MG63 (cell line): ENCODE results near the gene S100A10. TPM values are rescaled to one million over a fixed set of nuclear protein-coding genes. Genes with fewer than 3 reads are reported as not detected.
A peak's percentile ranks its signal among the peaks of the same experiment; 100 is the strongest.

ENCODE experiments used
- DNase-seq: peaks from one replicate; pipeline ENCODE4 v3.0.0-alpha.2; 2020
- H3K27me3 ChIP-seq: fragments of 250-450 bp; sonication (Bioruptor Pico); 2 replicates; pipeline ENCODE4 v1.5.1; 2020; ENCODE audit warnings: mild to moderate bottlenecking, moderate library complexity
- H3K36me3 ChIP-seq: fragments of 250-450 bp; sonication (Bioruptor Pico); 2 replicates; pipeline ENCODE4 v1.5.1; 2020; ENCODE audit warnings: mild to moderate bottlenecking, moderate library complexity
- H3K4me3 ChIP-seq: fragments of 250-450 bp; sonication (Bioruptor Pico); 2 replicates; pipeline ENCODE4 v1.5.1; 2020; ENCODE audit warnings: mild to moderate bottlenecking, moderate library complexity
- H3K9me3 ChIP-seq: fragments of 250-450 bp; sonication (Bioruptor Pico); 2 replicates; pipeline ENCODE4 v1.5.1; 2020; ENCODE audit warnings: mild to moderate bottlenecking, moderate library complexity
- total RNA-seq: library from RNA; depleted of rRNA; stranded (reverse); fragments of >200 nt; shearing (Covaris generic); gene quantifications from 2 replicates; pipeline ENCODE4 v1.2.3, GENCODE V29; 2014; ENCODE audit warnings: low replicate concordance

S100A10 gene
- total RNA-seq, 1 experiment from 2014 or later = 271 TPM

DNA sequence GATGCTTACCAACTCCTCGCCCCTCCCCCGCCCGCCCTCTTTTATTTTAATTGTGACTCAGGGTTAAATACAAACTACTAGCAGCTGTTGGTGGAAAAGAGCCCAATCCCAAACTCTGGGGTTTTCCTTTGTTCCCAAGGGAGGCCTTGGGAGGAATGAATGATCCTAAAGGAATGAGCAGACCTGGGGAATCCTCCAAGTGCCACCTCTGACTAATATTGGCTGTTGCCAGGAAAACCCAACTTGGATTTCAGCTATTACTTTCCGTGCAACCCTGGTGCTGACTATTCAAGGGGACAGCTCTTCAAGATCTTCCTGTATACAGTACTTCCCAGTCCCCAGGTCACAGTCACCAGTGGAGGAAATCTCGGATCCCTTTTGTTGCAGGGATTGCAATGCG lies 1.3 kb upstream of the S100A10 start:
- peak; percentile 90 for DNase-seq
- Histone ChIP-seq H3K4me3 (no peak overlapping the region), H3K9me3 (peaks cover 8% of the 10 kb centered on the region), H3K36me3 (peaks cover 18% of the 10 kb centered on the region), H3K27me3 (no peaks in the 10 kb centered on the region)

DNA sequence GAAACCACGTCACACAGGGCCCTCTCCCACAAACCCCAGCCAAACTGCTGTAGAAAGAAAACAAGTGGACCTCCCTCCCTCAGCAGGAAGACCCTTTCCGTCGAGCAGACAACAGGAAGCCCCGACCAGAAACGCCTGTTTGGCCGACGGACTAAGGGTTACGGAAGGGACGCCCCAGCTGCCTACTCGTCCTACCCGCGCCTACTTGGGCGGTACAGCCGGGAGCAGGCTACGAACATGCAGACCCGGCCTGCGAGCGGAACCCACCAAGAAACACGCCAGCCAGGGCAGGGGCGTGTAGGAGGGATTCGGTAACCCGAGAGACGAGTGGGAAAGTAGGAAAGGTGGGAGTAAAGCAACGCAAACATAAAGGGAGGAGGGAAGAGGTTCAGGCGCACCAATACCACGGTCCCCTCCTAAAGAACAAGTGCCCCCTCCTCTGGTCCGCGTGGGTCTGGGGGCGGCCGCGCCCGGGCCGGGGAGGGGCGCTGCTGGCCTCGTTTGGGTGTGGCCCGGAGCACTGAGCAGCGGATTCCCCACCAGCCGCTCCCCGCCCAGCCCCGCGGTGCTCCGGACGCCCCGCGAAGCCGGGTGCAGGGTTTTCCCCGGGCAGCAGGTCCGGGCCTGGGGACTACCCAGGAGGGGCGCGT lies 450 bp downstream of the S100A10 start:
- Histone ChIP-seq H3K27me3 (no peaks in the 10 kb centered on the region), H3K36me3 (peaks cover 20% of the 10 kb centered on the region), H3K9me3 (peaks cover 3% of the 10 kb centered on the region; the same call in 1 of the 2 replicates), H3K4me3 (peak overlapping the region; percentile 83)
- peak; percentile 54 for DNase-seq

DNA sequence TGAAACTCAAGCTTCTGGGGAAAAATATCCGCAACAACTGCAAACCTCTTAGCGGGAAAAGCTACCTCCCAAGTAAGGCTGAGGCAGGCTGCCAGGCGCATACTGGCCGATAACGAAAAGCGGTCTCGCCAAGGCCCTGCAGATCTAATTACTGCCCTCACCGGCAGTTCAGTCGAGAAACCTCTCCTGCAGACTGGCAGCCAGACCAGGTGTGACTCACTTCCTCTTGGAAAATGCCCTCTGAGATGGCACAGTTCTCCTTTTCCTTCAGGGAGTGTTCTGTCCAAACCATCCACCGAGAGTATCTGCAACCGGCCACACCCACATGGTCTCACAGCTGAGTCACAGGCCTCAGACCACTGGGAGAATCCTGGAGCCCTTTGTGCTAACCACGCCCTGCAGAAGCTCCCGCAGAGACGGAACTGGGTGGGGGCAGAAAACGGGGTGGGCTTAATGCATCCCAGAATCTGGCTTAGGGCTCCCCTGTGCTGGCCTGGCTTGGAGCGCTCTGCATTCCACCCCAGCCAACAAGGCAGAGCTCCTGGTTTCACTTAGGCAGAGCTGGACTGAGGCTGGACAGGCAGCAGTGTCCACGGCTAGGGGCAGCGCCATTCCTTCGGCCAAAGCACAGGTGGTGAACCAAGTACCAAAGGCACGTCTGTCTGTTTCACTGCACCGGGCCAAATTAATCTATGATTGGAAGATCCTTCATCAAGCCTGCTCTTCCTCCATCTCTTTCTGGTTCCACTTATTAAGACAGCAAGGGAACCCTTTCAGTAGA lies 1.2 kb downstream of the S100A10 start:
- H3K4me3 ChIP-seq = peak overlapping the region; percentile 83
- DNase-seq = peak; percentile 100
- H3K36me3 ChIP-seq = peaks cover 26% of the 10 kb centered on the region
- no peaks in the 10 kb centered on the region for H3K27me3 ChIP-seq
- H3K9me3 ChIP-seq = no peaks in the 10 kb centered on the region

DNA sequence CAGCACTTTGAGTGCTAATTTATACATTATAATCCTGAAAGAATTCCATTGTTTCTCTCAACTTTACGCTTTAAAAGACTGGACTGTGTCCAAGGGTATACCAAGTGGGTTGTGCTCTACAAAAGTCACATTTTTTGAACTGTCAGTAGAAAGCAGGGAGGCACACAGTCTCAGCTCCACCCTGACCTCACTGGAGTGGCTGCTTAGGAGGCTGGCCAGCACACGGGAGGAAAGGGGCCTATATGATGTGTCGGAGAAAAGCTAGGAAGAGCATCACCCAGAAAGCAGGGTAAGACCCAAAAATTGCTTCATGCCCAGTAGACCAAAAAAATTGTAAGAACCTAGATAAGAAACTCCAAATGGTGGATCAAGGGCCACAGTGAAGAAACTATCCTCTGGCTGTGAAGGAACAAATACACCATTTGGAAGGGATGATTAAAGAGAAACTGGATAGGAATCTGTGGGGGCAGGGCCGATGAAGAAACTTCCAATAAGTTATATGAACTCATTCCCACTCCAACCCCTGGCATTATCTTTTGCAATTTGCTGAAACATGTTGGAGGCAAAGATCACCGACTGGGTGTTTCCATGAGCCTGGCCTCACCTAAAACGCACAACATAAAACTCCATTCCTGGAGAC lies 1.9 kb downstream of the S100A10 start:
- Histone ChIP-seq H3K4me3 (peak overlapping the region; percentile 83), H3K9me3 (no peaks in the 10 kb centered on the region), H3K27me3 (no peaks in the 10 kb centered on the region), H3K36me3 (peaks cover 29% of the 10 kb centered on the region)
- no peak for DNase-seq

DNA sequence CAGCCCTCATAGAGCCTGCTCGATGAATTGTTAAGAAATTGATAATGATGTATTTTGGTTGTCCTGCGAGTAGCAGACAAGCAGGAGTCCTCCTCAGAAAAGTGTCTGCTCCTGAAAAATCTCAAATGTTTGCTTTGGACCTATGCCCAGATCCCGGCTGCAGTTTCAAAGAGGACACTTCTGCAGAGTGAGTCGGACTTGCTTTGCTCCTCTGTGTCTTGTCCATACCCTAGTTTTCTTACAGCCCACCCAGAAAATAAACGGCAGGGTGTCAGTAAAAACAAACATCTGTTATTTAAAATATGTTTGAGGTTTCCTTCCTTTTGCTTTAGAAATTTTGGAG lies 2.8 kb downstream of the S100A10 start:
- Histone ChIP-seq H3K36me3 (peaks cover 39% of the 10 kb centered on the region), H3K4me3 (peak overlapping the region; percentile 83), H3K27me3 (no peaks in the 10 kb centered on the region), H3K9me3 (no peaks in the 10 kb centered on the region)
- peak; percentile 65 for DNase-seq

DNA sequence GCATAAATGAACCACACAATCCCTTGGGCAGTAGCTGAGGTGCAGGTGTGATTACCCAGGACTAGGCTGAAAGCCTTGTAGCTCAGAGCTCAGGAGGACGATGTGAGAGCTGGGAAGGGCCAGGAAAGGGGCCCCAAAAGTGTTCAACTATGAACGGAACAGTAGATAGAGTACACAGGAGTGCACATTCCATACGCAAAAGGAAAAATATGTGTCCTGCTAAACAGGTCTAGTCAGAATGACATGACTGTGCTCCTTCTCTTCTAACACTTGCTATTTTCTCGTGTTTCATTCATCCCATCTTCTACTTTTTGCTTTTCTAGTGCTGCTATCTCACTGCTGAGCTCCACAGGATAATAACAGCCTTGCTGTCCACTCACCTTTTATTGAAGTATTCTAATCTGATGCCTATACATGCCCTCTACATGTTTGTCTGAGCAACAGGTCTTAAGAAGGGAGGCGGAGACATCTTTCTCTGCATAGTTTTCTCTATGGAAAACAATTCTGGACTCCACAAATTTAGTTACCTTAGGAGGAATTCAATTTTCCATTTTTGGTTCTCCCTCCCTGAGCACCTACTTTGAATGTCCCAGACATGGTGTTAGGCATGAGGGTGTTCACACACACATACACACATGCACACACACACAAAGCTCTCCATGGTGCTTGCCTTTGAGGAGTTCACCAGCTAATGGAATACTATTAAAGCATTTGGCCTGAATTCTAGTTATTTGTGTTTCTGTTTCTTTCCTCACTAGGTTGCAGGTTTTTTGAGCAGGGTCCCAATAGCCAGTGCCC lies 3.4 kb downstream of the S100A10 start:
- peak overlapping the region; percentile 83; the same call in 1 of the 2 replicates for H3K4me3 ChIP-seq
- no peaks in the 10 kb centered on the region for H3K27me3 ChIP-seq
- peaks cover 44% of the 10 kb centered on the region for H3K36me3 ChIP-seq
- no peak for DNase-seq
- no peaks in the 10 kb centered on the region for H3K9me3 ChIP-seq

DNA sequence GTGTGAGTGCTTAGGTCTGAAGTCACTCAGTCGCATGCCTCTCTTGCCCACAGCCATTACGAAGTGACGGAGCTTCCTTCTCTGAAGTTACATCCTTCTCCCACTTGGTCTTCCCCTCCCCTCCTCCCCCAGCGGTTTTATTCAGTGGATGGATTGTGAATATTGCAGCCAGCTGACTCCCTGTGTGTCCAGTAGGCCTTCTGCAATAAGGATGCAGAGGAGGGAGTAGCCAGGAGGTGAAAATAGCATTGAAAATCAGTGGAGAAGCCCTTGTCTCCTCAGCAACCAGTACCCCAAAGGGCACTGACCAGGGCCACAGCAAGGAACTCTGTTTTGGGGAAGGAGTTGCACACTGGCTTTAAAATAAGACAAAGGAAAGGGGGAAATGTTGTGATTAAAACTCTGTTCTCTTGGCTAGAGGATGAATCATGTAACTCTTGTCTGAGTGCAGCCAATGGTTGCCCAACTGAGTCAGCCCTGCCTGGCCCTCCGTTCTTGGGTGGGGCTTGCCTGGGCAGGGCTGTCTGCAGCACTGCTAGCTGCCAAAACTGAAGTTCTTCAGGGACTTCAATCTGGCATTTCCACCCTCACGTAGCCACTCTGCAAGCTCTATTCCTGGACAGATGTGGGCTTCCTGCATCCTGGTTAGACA lies 4.3 kb downstream of the S100A10 start:
- H3K27me3 ChIP-seq = no peaks in the 10 kb centered on the region
- peak overlapping the region; percentile 3; the same call in 1 of the 2 replicates for H3K4me3 ChIP-seq
- H3K9me3 ChIP-seq = no peaks in the 10 kb centered on the region
- H3K36me3 ChIP-seq = peaks cover 54% of the 10 kb centered on the region
- DNase-seq = peak; percentile 99

DNA sequence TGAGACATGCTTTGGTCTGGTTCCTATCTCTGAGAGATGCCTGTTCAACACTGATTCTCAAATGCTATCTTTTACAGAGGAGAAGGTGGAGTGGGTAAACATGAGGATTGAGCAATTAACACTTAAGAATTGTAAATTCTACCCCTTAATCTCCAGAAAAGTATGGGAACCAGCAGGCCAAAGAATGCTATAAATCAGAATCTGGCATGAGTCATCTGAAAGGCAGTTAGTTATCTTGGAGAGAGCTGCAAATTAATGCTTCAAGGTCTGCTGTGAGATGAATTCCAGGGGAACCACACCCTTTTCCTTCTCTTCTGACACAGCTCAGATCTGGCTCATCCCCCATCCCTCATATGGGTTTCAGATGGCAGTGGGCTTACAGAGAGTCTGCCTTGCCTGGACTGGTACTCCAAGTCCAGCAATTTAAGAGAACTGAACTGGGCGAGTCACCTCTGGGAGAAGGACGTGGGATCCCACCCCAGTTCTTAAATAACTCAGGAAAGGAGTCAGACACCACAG lies 5.2 kb downstream of the S100A10 start:
- Histone ChIP-seq H3K27me3 (no peaks in the 10 kb centered on the region), H3K4me3 (no peak overlapping the region; the same call in 1 of the 2 replicates), H3K36me3 (peaks cover 62% of the 10 kb centered on the region), H3K9me3 (no peaks in the 10 kb centered on the region)
- peak; percentile 80 for DNase-seq

DNA sequence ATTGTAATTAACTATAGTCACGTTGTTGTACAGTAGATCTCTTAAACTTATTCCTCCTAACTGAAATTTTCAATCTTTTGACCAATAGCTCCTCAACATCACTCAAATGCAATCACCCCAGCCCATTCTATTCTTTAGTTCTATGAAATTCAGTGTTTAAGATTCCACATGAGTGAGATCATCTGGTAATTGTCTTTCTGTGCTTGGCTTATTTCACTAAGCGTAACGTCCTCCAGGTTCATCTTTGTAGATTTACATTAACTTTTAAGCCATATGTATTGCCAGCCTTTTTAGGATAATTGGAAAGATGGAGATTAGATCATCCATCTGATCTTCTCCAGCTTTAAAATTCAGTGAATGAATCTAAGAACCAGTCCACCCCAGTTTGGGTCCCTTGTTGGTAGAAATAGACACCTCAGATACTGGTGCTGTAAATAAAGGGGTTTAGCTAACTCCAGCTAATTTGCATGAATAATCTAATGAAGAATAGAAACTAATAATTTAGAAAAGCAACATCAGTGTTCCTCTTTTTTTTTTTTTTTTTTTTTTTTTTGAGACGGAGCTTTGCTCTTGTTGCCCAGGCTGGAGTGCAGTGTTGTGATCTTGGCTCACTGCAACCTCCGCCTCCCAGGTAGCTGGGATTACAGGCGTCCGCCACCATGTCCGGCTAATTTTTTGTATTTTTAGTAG lies 7.0 kb downstream of the S100A10 start:
- H3K27me3 ChIP-seq = no peaks in the 10 kb centered on the region
- peaks cover 75% of the 10 kb centered on the region for H3K36me3 ChIP-seq
- H3K4me3 ChIP-seq = no peak overlapping the region
- no peak for DNase-seq
- no peaks in the 10 kb centered on the region for H3K9me3 ChIP-seq

DNA sequence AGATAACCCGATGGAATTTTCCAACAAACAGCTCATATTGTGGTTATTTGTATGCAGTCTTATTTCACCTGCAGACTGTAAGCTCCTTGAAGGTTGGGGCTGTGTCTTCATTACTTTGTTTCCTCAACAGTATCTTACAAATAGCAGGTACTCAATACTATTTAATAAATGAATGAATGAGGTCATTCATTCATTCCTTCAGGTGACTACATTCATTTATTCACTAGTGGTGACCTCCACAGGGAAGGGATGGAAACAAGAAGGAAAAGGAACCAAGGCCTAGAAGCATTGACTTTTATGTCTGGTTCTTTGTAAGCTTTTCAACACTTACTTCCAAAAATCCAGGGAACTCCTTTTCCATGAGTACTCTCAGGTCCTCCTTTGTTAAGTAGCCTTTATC lies 7.9 kb downstream of the S100A10 start:
- H3K4me3 ChIP-seq = no peak overlapping the region
- H3K36me3 ChIP-seq = peaks cover 77% of the 10 kb centered on the region
- H3K9me3 ChIP-seq = no peaks in the 10 kb centered on the region
- DNase-seq = no peak
- no peaks in the 10 kb centered on the region for H3K27me3 ChIP-seq

DNA sequence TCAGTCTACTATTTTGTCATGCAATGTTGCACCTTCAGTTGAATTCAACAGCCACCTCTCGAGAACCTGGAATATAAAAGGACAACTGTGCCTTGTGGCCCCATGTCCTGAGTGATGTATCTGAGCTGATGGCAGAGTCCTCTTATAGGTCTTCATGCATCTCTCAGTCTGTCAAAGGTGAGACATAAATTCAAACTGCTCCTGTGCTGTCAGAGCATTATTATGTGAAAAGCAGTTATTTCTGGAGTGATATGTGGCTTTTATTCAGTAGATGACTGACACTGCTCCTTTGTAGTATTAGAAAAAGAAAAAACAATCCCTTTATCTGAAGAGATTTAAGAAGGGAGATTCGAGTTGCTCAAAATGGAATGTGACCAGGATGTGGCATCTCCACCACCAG lies 8.4 kb downstream of the S100A10 start:
- DNase-seq = no peak
- no peaks in the 10 kb centered on the region for H3K9me3 ChIP-seq
- no peaks in the 10 kb centered on the region for H3K27me3 ChIP-seq
- no peak overlapping the region for H3K4me3 ChIP-seq
- H3K36me3 ChIP-seq = peaks cover 75% of the 10 kb centered on the region

DNA sequence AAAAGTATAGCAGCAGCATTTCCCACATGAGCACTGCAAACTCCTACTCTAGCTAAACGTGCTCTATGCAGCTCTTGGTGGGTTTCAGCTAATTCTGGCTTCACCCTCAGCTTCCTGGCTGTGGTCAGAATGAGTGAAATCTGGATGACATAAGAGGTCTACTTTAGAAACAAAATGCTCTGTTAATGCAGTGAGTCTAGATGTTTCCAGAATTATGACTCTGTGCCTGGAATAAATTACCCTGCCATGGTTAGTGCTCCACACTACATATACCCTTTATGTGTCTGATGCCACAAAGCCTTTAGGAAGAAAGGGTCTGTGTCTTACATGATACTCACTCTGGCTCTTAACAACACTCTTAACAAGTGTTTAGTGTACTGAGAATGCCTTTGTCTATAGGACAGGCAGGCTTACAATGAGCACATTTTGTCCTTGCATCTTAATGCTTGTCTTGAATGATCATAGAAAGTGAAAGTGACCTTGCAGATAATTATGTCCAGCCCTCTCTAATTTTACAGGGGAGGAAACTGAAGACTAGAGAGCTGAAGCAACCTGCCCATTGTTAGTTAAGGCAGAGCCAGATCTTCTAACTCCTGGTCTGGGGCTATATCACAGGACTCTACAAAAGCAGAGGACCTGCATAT lies 9.2 kb downstream of the S100A10 start:
- H3K9me3 ChIP-seq = no peaks in the 10 kb centered on the region
- H3K27me3 ChIP-seq = no peaks in the 10 kb centered on the region
- no peak overlapping the region for H3K4me3 ChIP-seq
- peaks cover 73% of the 10 kb centered on the region for H3K36me3 ChIP-seq
- no peak for DNase-seq

DNA sequence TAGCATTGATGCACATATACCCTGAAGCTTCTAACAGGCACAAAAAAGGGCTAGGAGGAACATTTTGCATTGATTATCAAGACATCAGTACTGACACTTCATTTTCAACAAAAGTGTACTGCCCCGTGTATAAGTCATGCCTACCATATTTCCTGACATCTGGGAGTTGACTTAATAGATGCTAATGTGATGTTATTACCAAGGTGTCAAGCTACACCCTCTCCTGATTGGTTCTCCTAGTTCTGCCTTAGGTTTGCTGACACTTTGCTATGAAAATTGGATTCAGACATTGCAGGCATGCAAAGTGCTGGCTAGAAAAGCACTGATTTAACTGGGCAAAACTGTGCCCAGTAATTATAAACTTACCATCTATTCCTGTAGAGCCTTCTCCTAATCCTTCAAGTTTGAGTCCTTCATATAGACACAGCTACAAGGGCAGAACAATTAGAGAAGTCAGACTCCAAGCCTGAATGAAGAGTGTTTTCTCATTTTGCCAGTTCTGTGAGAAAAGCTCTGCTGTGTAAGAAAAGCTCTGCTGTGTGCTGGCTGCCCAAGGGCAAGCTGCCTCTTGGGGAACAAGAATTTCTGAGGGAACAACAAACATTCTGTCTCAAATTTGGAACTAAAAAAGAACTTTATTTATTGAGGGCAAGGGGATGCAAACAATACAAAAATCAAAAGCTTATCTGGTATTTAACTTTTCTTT lies 11.2 kb downstream of the S100A10 start:
- no peaks in the 10 kb centered on the region for H3K27me3 ChIP-seq
- H3K36me3 ChIP-seq = peaks cover 66% of the 10 kb centered on the region
- DNase-seq = no peak
- H3K4me3 ChIP-seq = no peak overlapping the region
- H3K9me3 ChIP-seq = no peaks in the 10 kb centered on the region

DNA sequence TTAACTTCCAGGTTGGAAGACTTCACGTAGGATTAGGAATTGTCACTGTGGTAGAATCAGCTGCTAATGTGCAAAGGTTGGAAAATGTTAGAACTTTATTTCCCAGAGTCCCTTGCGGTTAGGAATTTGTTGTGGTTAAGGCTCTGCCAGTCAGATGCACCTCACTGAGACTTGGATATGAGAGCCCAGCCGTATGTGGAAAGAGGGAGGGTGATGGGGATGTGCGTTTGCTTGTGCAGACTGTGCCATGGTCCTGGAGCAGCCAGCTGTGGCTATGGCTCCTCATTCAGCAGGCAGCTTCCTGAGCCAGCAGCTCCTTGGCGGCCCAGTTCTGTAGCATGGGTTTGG lies 12.5 kb downstream of the S100A10 start:
- peak; percentile 50 for DNase-seq
- Histone ChIP-seq H3K4me3 (no peak overlapping the region), H3K27me3 (no peaks in the 10 kb centered on the region), H3K9me3 (no peaks in the 10 kb centered on the region), H3K36me3 (peaks cover 57% of the 10 kb centered on the region)
